ENCODE measurements around the gene SPATA31A6.
"Not testable (repeated sequence)": the region's sequence is repeated elsewhere in the genome, so short reads cannot be mapped to it uniquely, and the experiment has no call there.

Gene SPATA31A6

GRCh38 chr9:42183359-42183758 lies at the start of gene SPATA31A6:
Gene SPATA31A6, plus strand, starts transcription at chr9:42183659. Its CDS starts 29 bp downstream, at chr9:42183688.
- H3K4me1 ChIP-seq (ENCODE audit: control insufficient read depth, insufficient read depth, low read length); DNase-seq (ENCODE audit: low read depth); H3K27me3 ChIP-seq (replicated peaks; ENCODE audit: control insufficient read depth, insufficient read depth, low read length); H3K9ac ChIP-seq (ENCODE audit: low read length); H3K36me3 ChIP-seq (ENCODE audit: control insufficient read depth, insufficient read depth, low read length, severe bottlenecking); H3K9me3 ChIP-seq (ENCODE audit: control insufficient read depth, low read length); H3K4me3 ChIP-seq (ENCODE audit: low read length): not testable (repeated sequence)

GRCh38 chr9:42160299-42160698 lies 23.2 kb upstream of the SPATA31A6 start:
- not testable (repeated sequence) for H3K4me1 ChIP-seq (ENCODE audit: control insufficient read depth, insufficient read depth, low read length); DNase-seq (ENCODE audit: low read depth); H3K27me3 ChIP-seq (replicated peaks; ENCODE audit: control insufficient read depth, insufficient read depth, low read length); H3K9ac ChIP-seq (ENCODE audit: low read length); H3K9me3 ChIP-seq (ENCODE audit: control insufficient read depth, low read length); H3K36me3 ChIP-seq (ENCODE audit: control insufficient read depth, insufficient read depth, low read length, severe bottlenecking); H3K4me3 ChIP-seq (ENCODE audit: low read length)

GRCh38 chr9:42219861-42220260 lies 36.4 kb downstream of the SPATA31A6 start:
- not testable (repeated sequence) for H3K36me3 ChIP-seq (ENCODE audit: control insufficient read depth, insufficient read depth, low read length, severe bottlenecking); H3K4me1 ChIP-seq (ENCODE audit: control insufficient read depth, insufficient read depth, low read length); H3K27me3 ChIP-seq (replicated peaks; ENCODE audit: control insufficient read depth, insufficient read depth, low read length); H3K9me3 ChIP-seq (ENCODE audit: control insufficient read depth, low read length); DNase-seq (ENCODE audit: low read depth); H3K4me3 ChIP-seq (ENCODE audit: low read length); H3K9ac ChIP-seq (ENCODE audit: low read length)

DNA sequence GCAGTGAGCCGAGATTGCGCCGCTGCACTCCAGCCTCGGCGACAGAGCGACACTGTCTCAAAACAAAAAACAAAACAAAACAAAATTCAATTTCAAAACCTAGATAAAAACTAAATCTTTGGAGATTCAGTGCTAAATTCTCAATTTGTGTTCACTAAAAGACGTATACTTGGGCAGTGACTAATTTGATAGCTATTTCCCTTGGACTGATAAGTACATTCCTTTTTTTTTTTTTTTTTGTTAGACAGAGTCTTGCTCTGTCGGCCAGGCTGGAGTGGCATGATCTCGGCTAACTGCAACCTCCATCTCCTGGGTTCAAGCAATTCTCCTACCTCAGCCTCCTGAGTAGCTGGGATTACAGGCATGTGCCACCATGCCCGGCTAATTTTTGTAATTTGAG lies 39.8 kb downstream of the SPATA31A6 start:
- not testable (repeated sequence) for H3K36me3 ChIP-seq (ENCODE audit: control insufficient read depth, insufficient read depth, low read length, severe bottlenecking); H3K27me3 ChIP-seq (replicated peaks; ENCODE audit: control insufficient read depth, insufficient read depth, low read length); H3K4me3 ChIP-seq (ENCODE audit: low read length); H3K9me3 ChIP-seq (ENCODE audit: control insufficient read depth, low read length); H3K9ac ChIP-seq (ENCODE audit: low read length); H3K4me1 ChIP-seq (ENCODE audit: control insufficient read depth, insufficient read depth, low read length); DNase-seq (ENCODE audit: low read depth)

DNA sequence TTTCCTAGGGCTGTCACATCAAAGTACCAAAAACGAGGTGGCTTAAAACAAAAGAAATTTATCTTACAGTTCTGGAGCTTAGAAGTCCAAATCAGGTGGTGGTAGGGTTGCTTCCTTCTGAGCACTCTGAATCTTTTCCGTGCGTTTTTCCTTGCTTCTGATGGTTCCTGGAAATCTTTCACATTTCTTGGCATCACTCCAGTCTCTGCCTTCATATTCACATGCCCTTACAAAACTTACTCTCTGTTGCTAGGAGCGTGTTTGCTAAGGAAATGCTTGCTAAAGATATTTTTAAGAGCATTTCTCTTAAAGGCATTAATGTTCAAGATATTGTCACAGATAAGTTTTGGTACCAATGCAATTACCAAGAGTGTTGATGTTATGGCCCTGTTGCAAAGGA lies 49.6 kb downstream of the SPATA31A6 start:
- not testable (repeated sequence) for H3K4me3 ChIP-seq (ENCODE audit: low read length); H3K4me1 ChIP-seq (ENCODE audit: control insufficient read depth, insufficient read depth, low read length); DNase-seq (ENCODE audit: low read depth); H3K9ac ChIP-seq (ENCODE audit: low read length); H3K27me3 ChIP-seq (replicated peaks; ENCODE audit: control insufficient read depth, insufficient read depth, low read length); H3K36me3 ChIP-seq (ENCODE audit: control insufficient read depth, insufficient read depth, low read length, severe bottlenecking); H3K9me3 ChIP-seq (ENCODE audit: control insufficient read depth, low read length)

- not testable (repeated sequence) for H3K9me3 ChIP-seq (ENCODE audit: control insufficient read depth, low read length); DNase-seq (ENCODE audit: low read depth)
These were observed 51.2 kb downstream of the SPATA31A6 start for GRCh38 chr9:42234610-42235009.

GRCh38 chr9:42235352-42235991 lies 52.0 kb downstream of the SPATA31A6 start:
- not testable (repeated sequence) for H3K36me3 ChIP-seq (ENCODE audit: control insufficient read depth, insufficient read depth, low read length, severe bottlenecking); H3K27me3 ChIP-seq (replicated peaks; ENCODE audit: control insufficient read depth, insufficient read depth, low read length); DNase-seq (ENCODE audit: low read depth); H3K9me3 ChIP-seq (ENCODE audit: control insufficient read depth, low read length); H3K9ac ChIP-seq (ENCODE audit: low read length); H3K4me1 ChIP-seq (ENCODE audit: control insufficient read depth, insufficient read depth, low read length); H3K4me3 ChIP-seq (ENCODE audit: low read length)

More at GRCh38 chr9:42234610-42235009, 51.2 kb downstream of the SPATA31A6 start:
- H3K27me3 ChIP-seq (replicated peaks; ENCODE audit: control insufficient read depth, insufficient read depth, low read length); H3K36me3 ChIP-seq (ENCODE audit: control insufficient read depth, insufficient read depth, low read length, severe bottlenecking); H3K4me1 ChIP-seq (ENCODE audit: control insufficient read depth, insufficient read depth, low read length); H3K4me3 ChIP-seq (ENCODE audit: low read length); H3K9ac ChIP-seq (ENCODE audit: low read length): not testable (repeated sequence)

DNA sequence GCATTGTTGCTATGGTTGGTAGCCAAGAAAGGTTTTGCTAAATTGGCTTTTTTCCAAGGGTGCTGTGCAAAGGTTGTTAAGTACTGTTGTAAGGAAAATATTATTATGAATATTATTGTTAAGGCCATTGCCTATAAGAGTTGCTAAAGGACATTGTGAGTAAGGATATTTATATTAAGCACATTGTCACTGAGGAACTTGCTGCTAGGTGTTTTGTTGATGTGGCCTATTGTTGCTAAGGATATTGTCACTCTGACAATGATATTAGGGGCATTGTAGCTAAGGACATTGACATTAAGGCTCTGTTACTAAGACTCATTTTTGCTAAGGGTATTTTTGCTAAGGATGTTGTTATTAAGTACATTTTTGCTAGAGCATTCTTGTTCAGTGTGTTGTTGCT lies 52.6 kb downstream of the SPATA31A6 start:
- H3K27me3 ChIP-seq (replicated peaks; ENCODE audit: control insufficient read depth, insufficient read depth, low read length); H3K4me1 ChIP-seq (ENCODE audit: control insufficient read depth, insufficient read depth, low read length); H3K9me3 ChIP-seq (ENCODE audit: control insufficient read depth, low read length); H3K4me3 ChIP-seq (ENCODE audit: low read length); H3K9ac ChIP-seq (ENCODE audit: low read length); H3K36me3 ChIP-seq (ENCODE audit: control insufficient read depth, insufficient read depth, low read length, severe bottlenecking); DNase-seq (ENCODE audit: low read depth): not testable (repeated sequence)

DNA sequence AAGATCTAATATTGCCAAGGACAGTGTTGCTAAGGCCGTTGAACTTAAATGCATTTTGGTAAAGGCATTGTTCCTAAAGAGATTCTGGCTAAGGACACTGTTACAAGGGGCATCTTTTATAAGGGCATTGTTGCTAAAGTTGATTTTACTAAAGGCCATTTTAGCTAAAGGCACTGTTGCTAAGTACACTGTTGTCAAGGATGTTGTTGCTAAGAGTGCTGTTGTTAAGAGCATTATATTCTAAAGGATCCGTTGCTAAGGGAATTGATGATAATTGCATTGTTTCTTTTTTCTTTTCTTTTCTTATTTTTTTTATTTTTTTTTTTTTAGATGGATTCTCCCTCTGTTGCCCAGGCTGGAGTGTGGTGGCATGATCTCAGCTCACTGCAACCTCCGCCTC lies 53.9 kb downstream of the SPATA31A6 start:
- not testable (repeated sequence) for H3K4me1 ChIP-seq (ENCODE audit: control insufficient read depth, insufficient read depth, low read length); DNase-seq (ENCODE audit: low read depth); H3K36me3 ChIP-seq (ENCODE audit: control insufficient read depth, insufficient read depth, low read length, severe bottlenecking); H3K9me3 ChIP-seq (ENCODE audit: control insufficient read depth, low read length); H3K9ac ChIP-seq (ENCODE audit: low read length); H3K4me3 ChIP-seq (ENCODE audit: low read length); H3K27me3 ChIP-seq (replicated peaks; ENCODE audit: control insufficient read depth, insufficient read depth, low read length)

GRCh38 chr9:42238862-42239261 lies 55.4 kb downstream of the SPATA31A6 start:
- not testable (repeated sequence) for DNase-seq (ENCODE audit: low read depth); H3K9me3 ChIP-seq (ENCODE audit: control insufficient read depth, low read length); H3K4me1 ChIP-seq (ENCODE audit: control insufficient read depth, insufficient read depth, low read length); H3K27me3 ChIP-seq (replicated peaks; ENCODE audit: control insufficient read depth, insufficient read depth, low read length); H3K9ac ChIP-seq (ENCODE audit: low read length); H3K36me3 ChIP-seq (ENCODE audit: control insufficient read depth, insufficient read depth, low read length, severe bottlenecking); H3K4me3 ChIP-seq (ENCODE audit: low read length)
